Measurements from ENCODE around the gene SPATS1. TPM values are rescaled to one million over a fixed set of nuclear protein-coding genes. Genes with fewer than 3 reads are reported as not detected.

SPATS1 gene
- polyA plus RNA-seq (2012; ENCODE audit: insufficient read depth, insufficient read length) = not detected

GRCh38 chr6:44342489-44342888 lies at the start of gene SPATS1:
Gene SPATS1, plus strand, starts transcription at chr6:44342650. Its CDS starts 446 bp downstream, at chr6:44343096.
- DNase-seq (ENCODE audit: low read depth, low spot score) = no peak
- no peak within 1 kb of the TSS for H3K4me3 ChIP-seq (ENCODE audit: low read length)

- no peak for DNase-seq (ENCODE audit: low read depth, low spot score)
Observed at GRCh38 chr6:44292661-44293365, 49.6 kb upstream of the SPATS1 start.

GRCh38 chr6:44294832-44295791 lies 47.3 kb upstream of the SPATS1 start:
- DNase-seq (ENCODE audit: low read depth, low spot score) = no peak
- no peak overlapping the region for H3K4me3 ChIP-seq (ENCODE audit: low read length)

More at GRCh38 chr6:44292661-44293365, 49.6 kb upstream of the SPATS1 start:
- H3K4me3 ChIP-seq (ENCODE audit: low read length) = no peak overlapping the region

- no peak overlapping the region for H3K4me3 ChIP-seq (ENCODE audit: low read length)
- no peak for DNase-seq (ENCODE audit: low read depth, low spot score)
Observed at GRCh38 chr6:44297063-44298038, 45.1 kb upstream of the SPATS1 start.

GRCh38 chr6:44298055-44298803 lies 44.2 kb upstream of the SPATS1 start:
- no peak overlapping the region for H3K4me3 ChIP-seq (ENCODE audit: low read length)
- DNase-seq (ENCODE audit: low read depth, low spot score) = no peak

- DNase-seq (ENCODE audit: low read depth, low spot score) = no peak
- H3K4me3 ChIP-seq (ENCODE audit: low read length) = no peak overlapping the region
Observed at GRCh38 chr6:44298864-44299263, 43.6 kb upstream of the SPATS1 start.

- H3K4me3 ChIP-seq (ENCODE audit: low read length) = no peak overlapping the region
- no peak for DNase-seq (ENCODE audit: low read depth, low spot score)
Observed at GRCh38 chr6:44300292-44300823, 42.1 kb upstream of the SPATS1 start.

GRCh38 chr6:44301106-44301505 lies 41.3 kb upstream of the SPATS1 start:
- no peak for DNase-seq (ENCODE audit: low read depth, low spot score)
- H3K4me3 ChIP-seq (ENCODE audit: low read length) = no peak overlapping the region

- no peak for DNase-seq (ENCODE audit: low read depth, low spot score)
Observed at GRCh38 chr6:44301782-44302564, 40.5 kb upstream of the SPATS1 start.

GRCh38 chr6:44302856-44303255 lies 39.6 kb upstream of the SPATS1 start:
- H3K4me3 ChIP-seq (ENCODE audit: low read length) = no peak overlapping the region
- no peak for DNase-seq (ENCODE audit: low read depth, low spot score)

More at GRCh38 chr6:44301782-44302564, 40.5 kb upstream of the SPATS1 start:
- H3K4me3 ChIP-seq (ENCODE audit: low read length) = no peak overlapping the region

GRCh38 chr6:44303842-44304241 lies 38.6 kb upstream of the SPATS1 start:
- no peak for DNase-seq (ENCODE audit: low read depth, low spot score)
- H3K4me3 ChIP-seq (ENCODE audit: low read length) = no peak overlapping the region

GRCh38 chr6:44304282-44305199 lies 37.9 kb upstream of the SPATS1 start:
- peak; percentile 7 for DNase-seq (ENCODE audit: low read depth, low spot score)
- H3K4me3 ChIP-seq (ENCODE audit: low read length) = no peak overlapping the region

- DNase-seq (ENCODE audit: low read depth, low spot score) = no peak
- no peak overlapping the region for H3K4me3 ChIP-seq (ENCODE audit: low read length)
Observed at GRCh38 chr6:44305200-44305725, 37.2 kb upstream of the SPATS1 start.

- no peak overlapping the region for H3K4me3 ChIP-seq (ENCODE audit: low read length)
- no peak for DNase-seq (ENCODE audit: low read depth, low spot score)
Observed at GRCh38 chr6:44306710-44307109, 35.7 kb upstream of the SPATS1 start.

- no peak overlapping the region for H3K4me3 ChIP-seq (ENCODE audit: low read length)
- DNase-seq (ENCODE audit: low read depth, low spot score) = no peak
Observed at GRCh38 chr6:44307217-44307616, 35.2 kb upstream of the SPATS1 start.

- DNase-seq (ENCODE audit: low read depth, low spot score) = no peak
- H3K4me3 ChIP-seq (ENCODE audit: low read length) = no peak overlapping the region
Observed at GRCh38 chr6:44309092-44309491, 33.4 kb upstream of the SPATS1 start.
